Small intestine (tissue), 7 donors: ENCODE data around the gene SNAP91. TPM values are rescaled to one million over a fixed set of nuclear protein-coding genes. Genes with fewer than 3 reads are reported as not detected.
A peak's percentile ranks its signal among the peaks of the same experiment; 100 is the strongest.

Experiments used
- DNase-seq, 2 donors: peaks; one replicate each; pipeline versions ENCODE4 v3.0.0 to v3.0.0-alpha.2; 2013
- FAIRE-seq: peaks from 2 replicates; lab custom pipeline; 2012; peaks lifted over from hg19 to GRCh38; lab: Jason Lieb, UNC
- H3K27ac ChIP-seq, 3 donors: one replicate each; pipeline ENCODE4 v1.5.1; 2013; ENCODE audit warnings: low read length in 2 of 3, mild to moderate bottlenecking in 2 of 3, control low read depth in 1 of 3, inconsistent platforms in 1 of 3, low read depth in 1 of 3, moderate library complexity in 1 of 3
- H3K27me3 ChIP-seq, 3 donors: one replicate each; pipeline ENCODE4 v1.6.1; 2013; ENCODE audit warnings: low read length in 3 of 3, inconsistent platforms in 1 of 3; ENCODE audit not compliant: control insufficient read depth in 3 of 3, insufficient read depth in 3 of 3
- H3K36me3 ChIP-seq, 3 donors: one replicate each; pipeline ENCODE4 v1.6.1; 2013; ENCODE audit warnings: low read length in 3 of 3, inconsistent platforms in 1 of 3, low read depth in 1 of 3, mild to moderate bottlenecking in 1 of 3, moderate library complexity in 1 of 3; ENCODE audit not compliant: control insufficient read depth in 3 of 3, insufficient read depth in 2 of 3
- H3K4me1 ChIP-seq, 3 donors: one replicate each; pipeline ENCODE4 v1.6.1; 2013; ENCODE audit warnings: low read length in 2 of 3, inconsistent platforms in 1 of 3, low read depth in 1 of 3, mild to moderate bottlenecking in 1 of 3, moderate library complexity in 1 of 3; ENCODE audit not compliant: control insufficient read depth in 3 of 3, insufficient read depth in 2 of 3
- H3K4me3 ChIP-seq, 3 donors: one replicate each; pipeline ENCODE4 v1.5.1; 2013; ENCODE audit warnings: low read length in 3 of 3, control low read depth in 1 of 3, inconsistent platforms in 1 of 3, low read depth in 1 of 3, mild to moderate bottlenecking in 1 of 3, moderate library complexity in 1 of 3
- H3K9me3 ChIP-seq, 2 donors: one replicate each; pipeline ENCODE4 v1.6.1; 2013; ENCODE audit warnings: low read depth in 1 of 2, low read length in 1 of 2; ENCODE audit not compliant: control insufficient read depth in 2 of 2, insufficient read depth in 1 of 2
- WGBS, 3 donors: extraction: QIAGEN DNeasy Blood & Tissue Kit; methylation state at CpG; one replicate each; pipeline ENCODE4 v1.1.7; 2013; 5-methylcytosine and 5-hydroxymethylcytosine counted together
- polyA plus RNA-seq, 4 donors: library from polyadenylated mRNA; stranded (reverse) in 3 of 4; unstranded in 1 of 4; fragments of 200-250 nt in 3 of 4; fragments of 120-200 nt in 1 of 4; gene quantifications; one replicate each; pipeline versions ENCODE4 v1.2.1 to v1.2.3, GENCODE V29; 2013
- donor health status: healthy with polysubstance abuse.
- donor health status: control.
- donor health status: control.
- donor health status: Bipolar disorder and iron deficiency.
- donor health status: healthy.

The SNAP91 gene
- polyA plus RNA-seq, 4 donors: 0.43 to 1.9 (median 0.81) TPM; not detected in 1

DNA sequence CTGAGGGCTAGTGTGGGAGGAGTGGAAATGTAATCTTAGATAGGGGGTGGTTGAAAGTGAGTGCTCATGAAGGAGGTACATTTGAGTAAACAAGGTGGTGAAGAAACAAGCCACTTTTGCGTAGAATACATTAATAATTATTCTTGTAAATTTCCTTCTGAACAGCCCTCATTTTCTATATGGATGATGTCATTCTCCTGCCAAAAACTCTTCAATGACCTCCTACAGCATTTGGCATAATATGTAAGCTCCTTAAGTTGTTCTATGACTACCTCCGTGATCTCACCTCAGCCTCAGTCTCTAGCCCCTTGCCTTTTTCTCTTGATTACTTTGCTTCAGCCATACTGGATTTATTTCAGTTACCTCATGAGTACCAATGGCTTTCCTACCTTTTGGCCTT lies 14.0 kb upstream of the SNAP91 start:
- FAIRE-seq (no peak), DNase-seq (no peak)
- H3K4me1 ChIP-seq: no peaks in the 10 kb centered on the region
- H3K9me3 ChIP-seq: no peaks in the 10 kb centered on the region
- H3K27ac ChIP-seq: no peak overlapping the region
- H3K4me3 ChIP-seq: no peak overlapping the region
- no peaks in the 10 kb centered on the region for H3K27me3 ChIP-seq
- no peaks in the 10 kb centered on the region for H3K36me3 ChIP-seq
- 86 to 92% (median 89%) methylated on average over 2 of the region's 2 CpGs for WGBS, 3 donors

DNA sequence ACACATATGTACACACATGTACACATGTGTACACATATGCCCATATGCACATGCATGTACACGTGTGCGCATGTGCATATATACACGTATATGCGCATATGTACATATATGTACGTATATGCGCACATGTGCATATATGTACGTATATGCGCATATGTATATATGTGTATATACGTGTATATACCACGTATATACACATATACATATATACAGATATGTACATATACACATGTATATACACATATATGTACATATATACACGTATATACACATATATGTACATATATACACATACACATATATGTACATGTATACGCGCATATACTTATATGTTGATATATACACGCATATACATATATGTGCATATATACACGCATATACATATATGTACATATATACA lies 8.9 kb upstream of the SNAP91 start:
- Histone ChIP-seq H3K4me1 (no peaks in the 10 kb centered on the region), H3K27me3 (no peaks in the 10 kb centered on the region), H3K9me3 (peaks cover 0 to 2% of the 10 kb centered on the region in 2 donors), H3K36me3 (no peaks in the 10 kb centered on the region), H3K27ac (no peak overlapping the region), H3K4me3 (no peak overlapping the region)
- DNase-seq (no peak), FAIRE-seq (no peak)
- WGBS, 3 donors: 79 to 86% (median 83%) methylated on average over 15 of the region's 15 CpGs

DNA sequence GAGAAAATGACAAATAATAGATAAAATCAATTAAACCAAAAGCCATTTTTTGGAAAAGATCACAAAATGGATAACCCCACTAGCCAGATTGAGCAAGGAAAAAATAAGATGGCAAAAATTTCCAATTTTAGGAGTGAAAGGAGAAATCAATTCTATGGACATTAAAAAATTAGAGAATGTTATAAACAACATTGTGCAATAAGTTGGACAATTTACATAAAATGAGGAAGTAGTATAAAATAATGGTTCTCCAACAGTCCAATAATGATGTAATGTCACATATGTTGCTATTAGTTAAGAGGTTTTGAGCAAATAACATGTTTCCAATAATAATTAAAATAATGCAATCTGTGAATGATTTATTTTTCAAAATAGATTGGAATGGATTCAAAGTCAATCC lies 3.1 kb upstream of the SNAP91 start:
- H3K27me3 ChIP-seq: peaks cover 9 to 20% (median 19%) of the 10 kb centered on the region in 3 donors
- H3K4me1 ChIP-seq: no peaks in the 10 kb centered on the region
- FAIRE-seq (no peak), DNase-seq (no peak)
- H3K36me3 ChIP-seq: no peaks in the 10 kb centered on the region
- H3K27ac ChIP-seq: no peak overlapping the region
- no peaks in the 10 kb centered on the region for H3K9me3 ChIP-seq
- no peak overlapping the region for H3K4me3 ChIP-seq

DNA sequence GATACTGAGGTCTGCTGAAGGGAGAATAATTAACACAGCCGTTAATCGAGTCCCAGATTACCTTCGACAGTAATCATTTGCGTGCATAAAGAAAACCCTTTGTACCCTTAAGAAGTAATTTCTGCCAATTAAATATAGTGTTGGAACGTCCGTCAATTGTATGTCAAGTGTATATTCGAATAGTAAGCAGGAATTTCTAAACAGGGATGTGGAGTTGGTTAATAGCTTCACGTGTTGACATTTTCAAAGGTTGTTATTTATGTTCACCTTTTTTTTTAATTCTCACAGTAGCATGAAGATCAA lies 798 bp upstream of the SNAP91 start:
- WGBS, 3 donors: 16 to 28% (median 27%) methylated on average over 8 of the region's 8 CpGs

DNA sequence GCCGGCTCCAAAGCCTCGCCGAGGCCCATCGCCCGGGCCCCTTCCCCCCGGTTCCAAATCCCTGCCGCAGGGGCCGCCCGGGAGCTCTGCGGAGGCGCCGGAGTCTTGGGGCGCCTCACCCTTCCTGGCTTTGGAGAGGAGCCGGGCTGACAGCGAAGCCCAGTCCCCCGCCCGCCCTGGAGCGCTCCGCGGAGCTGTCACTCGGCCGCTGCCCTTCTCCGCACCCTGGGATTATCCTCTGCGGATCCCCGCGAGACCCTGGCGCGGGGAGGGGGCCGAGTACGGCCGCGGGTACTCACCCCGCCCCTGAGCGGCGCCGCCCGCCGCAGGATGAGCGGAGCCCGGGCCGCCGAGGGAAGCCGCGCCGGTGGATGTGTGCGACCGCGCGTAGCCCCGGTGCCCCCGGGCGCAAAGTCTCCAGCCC lies 343 bp downstream of the SNAP91 start:
- Histone ChIP-seq H3K27me3 (peaks cover 9 to 29% (median 19%) of the 10 kb centered on the region in 3 donors), H3K4me3 (peak overlapping the region in 2 of 3 donors; percentile 43 to 44), H3K9me3 (no peaks in the 10 kb centered on the region), H3K4me1 (no peaks in the 10 kb centered on the region), H3K36me3 (no peaks in the 10 kb centered on the region), H3K27ac (no peak overlapping the region)
- 1 to 5% (median 2%) methylated on average over 38 to 52 of the region's 52 CpGs for WGBS, 3 donors
- DNase-seq (no peak), FAIRE-seq (no peak)

More for the DNA sequence above, 798 bp upstream of the SNAP91 start:
- no peaks in the 10 kb centered on the region for H3K4me1 ChIP-seq
- DNase-seq (no peak), FAIRE-seq (no peak)
- no peaks in the 10 kb centered on the region for H3K9me3 ChIP-seq
- peaks cover 9 to 29% (median 19%) of the 10 kb centered on the region in 3 donors for H3K27me3 ChIP-seq
- no peaks in the 10 kb centered on the region for H3K36me3 ChIP-seq
- no peak overlapping the region for H3K4me3 ChIP-seq
- no peak overlapping the region for H3K27ac ChIP-seq

DNA sequence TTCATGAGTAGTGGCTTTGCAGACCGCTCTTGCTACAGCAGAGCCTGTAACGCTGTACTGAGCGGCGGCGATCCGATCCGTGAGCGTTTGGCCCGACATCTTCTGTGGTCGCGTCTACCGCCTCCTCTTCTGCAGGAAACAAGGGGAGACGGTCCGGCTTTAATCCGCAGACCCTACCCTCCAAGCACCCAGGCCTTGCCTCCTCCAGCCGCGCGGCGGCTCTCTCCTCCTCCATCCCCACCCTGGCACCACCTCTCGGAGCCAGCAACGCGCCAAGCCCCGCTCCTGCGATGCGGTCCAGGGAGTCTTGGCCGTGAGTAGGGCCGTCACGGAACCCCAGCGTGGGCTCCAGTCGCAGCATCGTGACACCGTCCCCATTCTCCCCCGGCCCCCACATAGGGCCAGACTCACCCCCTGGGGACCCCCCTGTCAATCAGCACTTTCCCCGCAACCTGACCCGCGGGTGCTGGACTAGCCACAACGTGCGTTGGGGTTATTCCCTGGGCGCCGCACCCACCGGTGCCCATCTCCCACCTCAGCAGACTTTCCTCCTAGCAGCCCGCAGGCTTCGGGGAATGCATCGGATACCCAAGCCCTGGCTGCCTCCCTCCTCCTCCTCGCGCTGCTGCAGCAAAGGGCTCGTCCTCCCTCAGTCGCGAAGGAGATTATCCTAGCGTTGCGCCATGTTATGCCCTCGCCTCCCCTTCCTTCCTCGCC lies 914 bp downstream of the SNAP91 start:
- no peaks in the 10 kb centered on the region for H3K9me3 ChIP-seq
- DNase-seq (peak in 1 of 2 donors; percentile 5), FAIRE-seq (no peak)
- 3 to 16% (median 12%) methylated on average over 49 to 53 of the region's 53 CpGs for WGBS, 3 donors
- H3K4me3 ChIP-seq: peak overlapping the region in 2 of 3 donors; percentile 43 to 44
- H3K4me1 ChIP-seq: no peaks in the 10 kb centered on the region
- H3K36me3 ChIP-seq: no peaks in the 10 kb centered on the region
- no peak overlapping the region for H3K27ac ChIP-seq
- peaks cover 9 to 29% (median 19%) of the 10 kb centered on the region in 3 donors for H3K27me3 ChIP-seq

DNA sequence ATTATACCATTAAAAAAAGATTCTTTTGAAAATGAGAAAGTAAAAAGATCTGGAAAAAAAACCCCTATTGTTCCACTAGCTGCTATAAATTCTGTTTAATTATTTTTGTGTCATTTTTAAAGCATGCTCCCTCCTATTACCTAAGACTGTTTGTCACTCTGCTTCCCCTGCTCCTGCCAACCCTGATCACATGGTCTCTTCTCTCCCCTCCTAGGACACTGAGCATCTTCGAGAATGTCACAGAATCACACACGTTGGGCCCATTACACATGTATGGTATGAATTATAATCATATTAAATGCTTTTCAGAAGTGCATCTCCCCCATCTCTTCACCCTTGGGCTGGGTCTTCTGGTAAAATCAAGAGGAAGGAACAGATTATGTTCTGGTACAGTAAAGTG lies 6.2 kb downstream of the SNAP91 start:
- H3K36me3 ChIP-seq: no peaks in the 10 kb centered on the region
- DNase-seq (no peak), FAIRE-seq (no peak)
- no peaks in the 10 kb centered on the region for H3K4me1 ChIP-seq
- no peaks in the 10 kb centered on the region for H3K9me3 ChIP-seq
- 46 to 50% (median 49%) methylated on average over 2 of the region's 2 CpGs for WGBS, 3 donors
- no peak overlapping the region for H3K27ac ChIP-seq
- peaks cover 2 to 17% (median 5%) of the 10 kb centered on the region in 3 donors for H3K27me3 ChIP-seq
- H3K4me3 ChIP-seq: no peak overlapping the region

DNA sequence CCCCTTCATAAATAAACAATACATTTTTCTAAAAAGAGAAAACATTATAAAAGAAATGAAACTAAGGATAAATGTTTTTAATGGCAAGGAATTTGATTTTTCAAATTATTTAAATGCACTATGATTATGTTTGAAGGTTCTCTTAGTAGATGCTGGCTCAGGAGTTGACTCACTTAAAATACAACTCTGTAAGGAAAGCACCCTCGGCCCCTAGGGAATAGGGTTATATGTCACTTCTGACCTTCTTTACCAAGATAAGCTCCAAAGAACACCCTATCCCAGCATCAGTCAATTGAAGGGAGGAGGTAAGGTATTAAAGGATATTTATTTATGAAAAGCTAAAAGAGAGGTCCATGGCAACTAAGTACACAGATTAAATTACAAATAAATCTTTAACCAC lies 6.8 kb downstream of the SNAP91 start:
- 13 to 40% (median 33%) methylated on average over 1 of the region's 1 CpG for WGBS, 3 donors
- Histone ChIP-seq H3K9me3 (no peaks in the 10 kb centered on the region), H3K4me3 (no peak overlapping the region), H3K4me1 (no peaks in the 10 kb centered on the region), H3K27me3 (peaks cover 0 to 12% (median 0%) of the 10 kb centered on the region in 3 donors), H3K36me3 (no peaks in the 10 kb centered on the region), H3K27ac (no peak overlapping the region)
- DNase-seq (no peak), FAIRE-seq (no peak)

DNA sequence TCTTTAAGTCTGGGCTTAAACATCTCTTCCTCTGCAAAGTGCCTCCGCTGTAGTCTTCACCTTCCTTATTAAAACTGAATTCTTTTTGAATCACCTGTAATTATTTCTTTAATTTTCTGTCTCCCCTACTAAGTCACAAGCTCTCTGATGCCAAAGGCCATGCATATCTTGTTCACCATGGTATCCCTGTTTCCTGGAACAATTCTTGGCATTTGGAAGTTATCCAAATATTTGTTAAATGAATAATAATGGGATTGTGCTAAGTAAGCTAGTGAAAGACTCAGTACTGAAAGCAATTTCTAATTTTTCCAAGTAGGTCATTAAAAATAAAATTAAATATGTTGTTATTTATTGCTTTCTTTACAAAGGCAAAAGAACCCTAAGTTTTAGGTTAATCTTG lies 12.2 kb downstream of the SNAP91 start:
- Histone ChIP-seq H3K4me1 (no peaks in the 10 kb centered on the region), H3K9me3 (no peaks in the 10 kb centered on the region), H3K27ac (no peak overlapping the region), H3K4me3 (no peak overlapping the region), H3K27me3 (peaks cover 0 to 3% (median 0%) of the 10 kb centered on the region in 3 donors), H3K36me3 (no peaks in the 10 kb centered on the region)
- FAIRE-seq (no peak), DNase-seq (no peak)
- WGBS, 3 donors: 89 to 92% (median 90%) methylated on average over 1 of the region's 1 CpG
